Prostate gland (tissue), 2 donors: ENCODE data around the gene HAL. TPM values are rescaled to one million over a fixed set of nuclear protein-coding genes. Genes with fewer than 3 reads are reported as not detected.

Source experiments
- DNase-seq: peaks from one replicate; pipeline ENCODE4 v3.0.0-alpha.2; 2019; ENCODE audit warnings: low spot score
- H3K27ac ChIP-seq, 2 donors: fragments of 200-600 bp; sonication (generic); 2 replicates each; pipeline ENCODE4 v1.5.1; 2017 to 2019
- H3K27me3 ChIP-seq: fragments of 200-600 bp; sonication (generic); replicated peaks from 2 replicates; pipeline ENCODE4 v1.5.1; 2019; ENCODE audit not compliant: insufficient read depth
- H3K36me3 ChIP-seq, 2 donors: fragments of 200-600 bp; sonication (generic); 1 replicate in 1 of 2; 2 replicates in 1 of 2; pipeline versions ENCODE4 v1.5.1 to v1.8.1; 2017 to 2019
- H3K4me1 ChIP-seq: fragments of 200-600 bp; sonication (generic); replicated peaks from 2 replicates; pipeline ENCODE4 v1.5.1; 2019
- H3K4me3 ChIP-seq, 2 donors: fragments of 200-600 bp; sonication (generic); 2 replicates each; pipeline ENCODE4 v1.5.1; 2017 to 2019
- H3K9me3 ChIP-seq: fragments of 200-600 bp; sonication (generic); 2 replicates; pipeline ENCODE4 v1.5.1; 2017
- CTCF ChIP-seq, 4 experiments: fragments of 200-600 bp in 2 of 4; fragments of 450-650 bp in 2 of 4; sonication (generic) in 2 of 4; IDR thresholded peaks; 1 replicate in 3 of 4; 2 replicates in 1 of 4; pipeline ENCODE4 v1.5.1; 2016 to 2019; ENCODE audit warnings: antibody characterized with exemption in 4 of 4, mild to moderate bottlenecking in 2 of 4, moderate library complexity in 2 of 4
- POLR2A ChIP-seq: fragments of 450-650 bp; IDR thresholded peaks from one replicate; pipeline ENCODE4 v1.6.1; 2016; ENCODE audit warnings: antibody characterized with exemption, mild to moderate bottlenecking
- POLR2AphosphoS5 ChIP-seq: sonication (generic); formaldehyde crosslinking; IDR thresholded peaks from one replicate; pipeline ENCODE4 v1.6.1; 2017; ENCODE audit warnings: antibody characterized with exemption
- WGBS: methylation state at CpG from one replicate; pipeline ENCODE4 v1.1.5; 2018; 5-methylcytosine and 5-hydroxymethylcytosine counted together
- intact Hi-C: fragments of 100-400 bp; cut with DNase I; formaldehyde crosslinking; loops from one replicate; pipeline ENCODE4 v1.14.2; 2022
- total RNA-seq, 2 donors: library from RNA; depleted of rRNA; stranded (reverse); fragments of >200 nt; gene quantifications; one replicate each; pipeline ENCODE4 v1.1.0, GENCODE V29; 2016

The HAL gene
- total RNA-seq, 2 donors from 2014 or later = 0.27 TPM; not detected in 1

GRCh38 chr12:95951515-95951914, 44.6 kb downstream of the HAL start:
- Histone ChIP-seq H3K4me1 (no peaks in the 10 kb centered on the region), H3K4me3 (no peak overlapping the region), H3K27me3 (no peaks in the 10 kb centered on the region), H3K9me3 (no peaks in the 10 kb centered on the region), H3K27ac (no peak overlapping the region), H3K36me3 (no peaks in the 10 kb centered on the region)
- DNase-seq = no peak
- TF ChIP-seq POLR2A = no peak
- TF ChIP-seq POLR2AphosphoS5 = no peak
- TF ChIP-seq CTCF (IDR thresholded peaks at IDR 0.05) = no peak
- intact Hi-C loops = no loop called here

- intact Hi-C loops = no loop called here
- no peaks in the 10 kb centered on the region for H3K9me3 ChIP-seq
- H3K27me3 ChIP-seq = no peaks in the 10 kb centered on the region
- H3K27ac ChIP-seq = no peak overlapping the region
- no peak for DNase-seq
- no peaks in the 10 kb centered on the region for H3K36me3 ChIP-seq
- H3K4me3 ChIP-seq = no peak overlapping the region
- 57% methylated on average over 4 of the region's 4 CpGs for WGBS
- no peak for TF ChIP-seq POLR2AphosphoS5
- TF ChIP-seq POLR2A = no peak
- TF ChIP-seq CTCF (IDR thresholded peaks at IDR 0.05) = no peak
- no peaks in the 10 kb centered on the region for H3K4me1 ChIP-seq
Observed at GRCh38 chr12:95949477-95950206, 46.5 kb downstream of the HAL start.

- no peak overlapping the region for H3K27ac ChIP-seq
- no peak overlapping the region for H3K4me3 ChIP-seq
- H3K4me1 ChIP-seq = no peaks in the 10 kb centered on the region
- 84% methylated on average over 10 of the region's 10 CpGs for WGBS
- H3K9me3 ChIP-seq = no peaks in the 10 kb centered on the region
- H3K27me3 ChIP-seq = no peaks in the 10 kb centered on the region
- H3K36me3 ChIP-seq = no peaks in the 10 kb centered on the region
- no peak for DNase-seq
- TF ChIP-seq POLR2AphosphoS5 (no peak), POLR2A (no peak), CTCF (IDR thresholded peaks at IDR 0.05) (no peak)
- intact Hi-C loops = no loop called here
Observed at GRCh38 chr12:95944108-95944704, 51.9 kb downstream of the HAL start.

GRCh38 chr12:95943330-95943842, 52.8 kb downstream of the HAL start, which contains the start of gene AMDHD1:
Gene AMDHD1, plus strand, starts transcription at chr12:95943331. Its CDS starts 68 bp downstream, at chr12:95943399.
- intact Hi-C loops = no loop called here
- WGBS = 2% methylated on average over 16 of the region's 38 CpGs
- Histone ChIP-seq H3K36me3 (no peaks in the 10 kb centered on the region), H3K27me3 (no peaks in the 10 kb centered on the region), H3K27ac (peak within 1 kb of the TSS; percentile 70 to 79), H3K9me3 (no peaks in the 10 kb centered on the region), H3K4me3 (peak within 1 kb of the TSS; percentile 46 to 78), H3K4me1 (no peaks in the 10 kb centered on the region)
- TF ChIP-seq POLR2A = no peak
- TF ChIP-seq POLR2AphosphoS5 = no peak
- TF ChIP-seq CTCF (IDR thresholded peaks at IDR 0.05) = peak in 1 of 4 experiments; percentile 40
- DNase-seq = peak; percentile 15
